Measurements from ENCODE around the gene CSF3R. TPM values are rescaled to one million over a fixed set of nuclear protein-coding genes. Genes with fewer than 3 reads are reported as not detected.

CSF3R gene
- total and polyA plus RNA-seq, 8 donors, result 1.6 to 30.9 (median 12.7) TPM; not detected in 1

- 91 to 100% (median 96%) methylated on average over 3 to 4 of the region's 4 CpGs for WGBS, 5 donors
- H3K36me3 ChIP-seq, result peaks cover 0 to 11% (median 4%) of the 10 kb centered on the region in 4 donors
- DNase-seq, result no peak
- H3K27me3 ChIP-seq, result no peaks in the 10 kb centered on the region
- peaks cover 8 to 26% (median 22%) of the 10 kb centered on the region in 4 donors for H3K4me1 ChIP-seq
- no peak overlapping the region for H3K4me3 ChIP-seq
- intact Hi-C loops (cut with DNase I; ENCODE audit: low total_unique reads), result no loop called here
- TF ChIP-seq POLR2AphosphoS5 (IDR thresholded peaks at IDR 0.05) (no peak), POLR2A (IDR thresholded peaks at IDR 0.05) (no peak), EP300 (IDR thresholded peaks at IDR 0.05) (no peak), CTCF (IDR thresholded peaks at IDR 0.05) (no peak)
- H3K9me3 ChIP-seq, result no peaks in the 10 kb centered on the region
- H3K27ac ChIP-seq, result no peak overlapping the region
Measured at GRCh38 chr1:36467027-36467410, 15.7 kb downstream of the CSF3R start.

GRCh38 chr1:36466370-36467026, 16.2 kb downstream of the CSF3R start:
- TF ChIP-seq POLR2AphosphoS5 (IDR thresholded peaks at IDR 0.05), result no peak
- no peak for TF ChIP-seq CTCF (IDR thresholded peaks at IDR 0.05)
- TF ChIP-seq POLR2A (IDR thresholded peaks at IDR 0.05), result no peak
- no peak for TF ChIP-seq EP300 (IDR thresholded peaks at IDR 0.05)
- intact Hi-C loops (cut with DNase I; ENCODE audit: low total_unique reads), result no loop called here
- DNase-seq, result no peak
- no peaks in the 10 kb centered on the region for H3K27me3 ChIP-seq
- no peak overlapping the region for H3K27ac ChIP-seq
- H3K9me3 ChIP-seq, result no peaks in the 10 kb centered on the region
- H3K36me3 ChIP-seq, result peaks cover 4 to 13% (median 9%) of the 10 kb centered on the region in 4 donors
- no peak overlapping the region for H3K4me3 ChIP-seq
- H3K4me1 ChIP-seq, result peaks cover 8 to 28% (median 23%) of the 10 kb centered on the region in 4 donors
- 91 to 92% (median 92%) methylated on average over 9 to 12 of the region's 12 CpGs for WGBS, 5 donors

- no peak overlapping the region for H3K27ac ChIP-seq
- no peak for DNase-seq
- WGBS, 5 donors, result 58 to 76% (median 72%) methylated on average over 4 of the region's 4 CpGs
Measured at GRCh38 chr1:36465731-36466369, 16.9 kb downstream of the CSF3R start.

More at GRCh38 chr1:36465731-36466369, 16.9 kb downstream of the CSF3R start:
- Histone ChIP-seq H3K36me3 (peaks cover 10 to 16% (median 15%) of the 10 kb centered on the region in 4 donors), H3K4me3 (no peak overlapping the region), H3K4me1 (peaks cover 8 to 28% (median 23%) of the 10 kb centered on the region in 4 donors), H3K27me3 (no peaks in the 10 kb centered on the region), H3K9me3 (no peaks in the 10 kb centered on the region)
- TF ChIP-seq POLR2A (IDR thresholded peaks at IDR 0.05) (no peak), POLR2AphosphoS5 (IDR thresholded peaks at IDR 0.05) (no peak), CTCF (IDR thresholded peaks at IDR 0.05) (no peak), EP300 (IDR thresholded peaks at IDR 0.05) (no peak)
- intact Hi-C loops (cut with DNase I; ENCODE audit: low total_unique reads), result no loop called here

Data from stomach (tissue), 9 donors.